Adipocyte (in vitro differentiated cells): ENCODE data around the gene CCL4.
"Not testable (repeated sequence)": the region's sequence is repeated elsewhere in the genome, so short reads cannot be mapped to it uniquely, and the experiment has no call there.

Experiments used
- DNase-seq: peaks from one replicate; pipeline ENCODE4 v3.0.0-alpha.2; 2015; ENCODE audit warnings: low read depth
- H3K27me3 ChIP-seq: replicated peaks from 2 replicates; pipeline ENCODE4 v1.7.0; 2013; ENCODE audit warnings: mild to moderate bottlenecking, low read length, moderate library complexity; ENCODE audit not compliant: control insufficient read depth, insufficient read depth
- H3K36me3 ChIP-seq: 2 replicates; pipeline ENCODE4 v1.7.0; 2013; ENCODE audit warnings: low read length, mild to moderate bottlenecking, moderate library complexity; ENCODE audit not compliant: control insufficient read depth, insufficient read depth, severe bottlenecking
- H3K4me1 ChIP-seq: 2 replicates; pipeline ENCODE4 v1.7.0; 2013; ENCODE audit warnings: mild to moderate bottlenecking, low read length, moderate library complexity; ENCODE audit not compliant: control insufficient read depth, insufficient read depth
- H3K4me3 ChIP-seq: 2 replicates; pipeline ENCODE4 v1.7.0; 2013; ENCODE audit warnings: mild to moderate bottlenecking, low read length, moderate library complexity
- H3K9ac ChIP-seq: 2 replicates; pipeline ENCODE4 v1.7.0; 2013; ENCODE audit warnings: mild to moderate bottlenecking, low read length, moderate library complexity
- H3K9me3 ChIP-seq: 2 replicates; pipeline ENCODE4 v1.7.0; 2013; ENCODE audit warnings: mild to moderate bottlenecking, low read length, moderate library complexity; ENCODE audit not compliant: control insufficient read depth

The CCL4 gene

GRCh38 chr17:36105781-36106492 is 2.3 kb downstream of the CCL4 start:
- H3K9me3 ChIP-seq: no peaks in the 10 kb centered on the region
- H3K4me3 ChIP-seq: no peak overlapping the region
- H3K9ac ChIP-seq: no peak overlapping the region
- no peaks in the 10 kb centered on the region for H3K4me1 ChIP-seq
- no peak for DNase-seq
- peaks cover 25% of the 10 kb centered on the region for H3K27me3 ChIP-seq
- no peaks in the 10 kb centered on the region for H3K36me3 ChIP-seq

DNA sequence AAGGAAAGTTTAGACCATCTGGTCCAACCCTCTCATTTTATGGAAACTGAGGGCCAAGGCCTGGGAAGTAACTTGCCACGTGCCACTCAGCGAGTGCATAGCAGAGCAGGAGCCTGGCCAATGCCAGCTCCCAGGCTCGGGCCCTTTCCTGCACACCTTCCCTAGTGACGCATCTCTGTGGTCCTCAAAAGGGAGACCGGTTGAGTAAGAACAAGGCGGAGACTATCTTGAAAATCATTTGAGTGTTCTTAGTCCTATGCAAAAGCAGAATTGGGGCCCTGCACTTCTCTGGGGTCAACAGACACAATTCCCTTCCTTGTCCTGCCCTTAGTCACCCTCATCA is 2.8 kb downstream of the CCL4 start:
- H3K9me3 ChIP-seq: no peaks in the 10 kb centered on the region
- no peak for DNase-seq
- peaks cover 25% of the 10 kb centered on the region for H3K27me3 ChIP-seq
- no peak overlapping the region for H3K9ac ChIP-seq
- no peak overlapping the region for H3K4me3 ChIP-seq
- no peaks in the 10 kb centered on the region for H3K36me3 ChIP-seq
- no peaks in the 10 kb centered on the region for H3K4me1 ChIP-seq

DNA sequence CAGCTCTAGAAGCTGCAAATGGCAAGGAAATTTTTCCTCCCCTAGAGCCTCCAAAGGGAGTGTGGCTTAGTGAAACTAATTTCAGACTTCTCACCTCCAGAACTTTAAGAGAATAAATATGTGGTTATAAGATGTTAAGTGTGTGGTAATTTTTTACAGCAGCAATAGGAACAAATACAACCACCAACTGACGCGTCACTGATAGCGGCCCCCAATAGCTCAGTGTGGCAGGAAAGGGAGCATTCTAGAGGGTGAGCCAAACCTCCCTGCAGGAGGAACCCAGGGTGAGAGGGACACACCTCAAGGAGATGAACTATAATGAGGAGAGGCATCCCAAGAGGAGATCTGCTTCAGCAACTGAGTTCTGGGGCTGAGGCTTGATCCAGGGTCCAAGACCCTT is 4.0 kb downstream of the CCL4 start:
- Histone ChIP-seq H3K9me3 (peaks cover 7% of the 10 kb centered on the region), H3K27me3 (peaks cover 25% of the 10 kb centered on the region), H3K36me3 (no peaks in the 10 kb centered on the region), H3K4me3 (no peak overlapping the region), H3K4me1 (no peaks in the 10 kb centered on the region), H3K9ac (no peak overlapping the region)
- DNase-seq: no peak

DNA sequence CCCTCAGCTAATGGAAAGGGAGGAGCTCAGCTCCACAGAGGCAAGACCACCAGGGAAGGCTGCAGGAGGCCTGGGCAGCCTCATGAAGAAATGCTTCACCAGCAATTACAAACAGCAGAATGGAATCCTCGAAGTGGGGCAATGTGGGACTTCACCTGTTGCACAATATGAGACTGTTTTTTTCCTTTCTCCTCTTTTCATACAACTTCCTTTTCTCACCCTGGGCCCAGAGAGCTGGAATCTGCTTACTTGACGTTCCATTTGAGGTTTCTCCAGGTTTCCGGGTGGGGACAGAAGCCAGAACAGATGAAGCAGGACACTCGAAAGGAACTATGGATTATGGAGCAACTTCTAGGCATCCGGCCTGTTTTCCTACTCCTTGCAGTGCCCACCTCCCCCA is 4.6 kb downstream of the CCL4 start:
- Histone ChIP-seq H3K27me3 (peaks cover 25% of the 10 kb centered on the region), H3K9me3 (peaks cover 10% of the 10 kb centered on the region)
- H3K4me3 ChIP-seq, DNase-seq, H3K9ac ChIP-seq, H3K36me3 ChIP-seq, H3K4me1 ChIP-seq: not testable (repeated sequence)

- peaks cover 10% of the 10 kb centered on the region for H3K9me3 ChIP-seq
- no peak for DNase-seq
These were observed 7.5 kb downstream of the CCL4 start for GRCh38 chr17:36111068-36111490.

DNA sequence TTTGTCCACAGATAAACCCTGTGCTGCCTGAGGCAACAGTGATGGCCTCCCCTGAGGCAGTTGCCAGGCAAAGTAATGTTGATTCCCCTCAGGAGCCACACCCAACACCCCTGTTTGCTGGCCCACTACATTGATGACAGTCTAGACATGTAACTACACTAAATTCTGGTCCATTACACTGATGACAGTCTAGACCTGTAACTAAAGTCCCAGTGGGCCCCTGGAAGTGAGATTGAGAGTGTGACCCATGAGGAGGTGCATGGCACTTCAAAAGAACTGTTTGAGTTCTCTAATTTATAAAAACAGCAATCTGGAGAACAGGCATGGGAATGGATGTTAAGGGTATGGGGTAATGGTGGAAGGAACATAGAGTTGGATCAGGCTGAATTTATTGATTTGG is 8.9 kb downstream of the CCL4 start:
- no peak overlapping the region for H3K4me3 ChIP-seq
- peaks cover 17% of the 10 kb centered on the region for H3K27me3 ChIP-seq
- no peak for DNase-seq
- H3K36me3 ChIP-seq: no peaks in the 10 kb centered on the region
- no peaks in the 10 kb centered on the region for H3K4me1 ChIP-seq
- H3K9ac ChIP-seq: no peak overlapping the region
- H3K9me3 ChIP-seq: peaks cover 10% of the 10 kb centered on the region

More at GRCh38 chr17:36111068-36111490, 7.5 kb downstream of the CCL4 start:
- no peaks in the 10 kb centered on the region for H3K4me1 ChIP-seq
- no peak overlapping the region for H3K4me3 ChIP-seq
- H3K36me3 ChIP-seq: no peaks in the 10 kb centered on the region
- H3K27me3 ChIP-seq: peaks cover 12% of the 10 kb centered on the region
- H3K9ac ChIP-seq: no peak overlapping the region

DNA sequence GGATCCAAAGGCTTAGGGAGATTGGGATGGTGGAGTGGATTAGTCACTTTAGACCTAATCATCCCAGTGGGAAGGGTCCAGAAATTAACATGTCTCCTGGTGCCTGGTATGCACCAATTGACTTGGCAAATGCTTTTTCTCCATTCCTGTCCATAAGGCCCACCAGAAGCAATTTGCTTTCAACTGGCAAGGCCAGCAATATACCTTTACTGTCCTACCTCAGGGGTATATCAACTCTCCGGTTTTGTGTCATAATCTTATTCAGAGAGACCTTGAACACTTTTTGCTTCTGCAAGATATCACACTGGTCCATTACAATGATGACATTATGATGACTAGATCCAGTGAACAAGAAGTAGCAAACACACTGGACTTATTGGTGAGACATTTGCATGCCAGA is 9.5 kb downstream of the CCL4 start:
- not testable (repeated sequence) for H3K4me1 ChIP-seq, H3K36me3 ChIP-seq, H3K9ac ChIP-seq, DNase-seq, H3K4me3 ChIP-seq
- Histone ChIP-seq H3K9me3 (peaks cover 10% of the 10 kb centered on the region), H3K27me3 (peaks cover 19% of the 10 kb centered on the region)

GRCh38 chr17:36114971-36115648 is 11.5 kb downstream of the CCL4 start:
- not testable (repeated sequence) for H3K4me3 ChIP-seq, H3K4me1 ChIP-seq, H3K36me3 ChIP-seq, H3K9ac ChIP-seq, DNase-seq
- Histone ChIP-seq H3K9me3 (peaks cover 10% of the 10 kb centered on the region), H3K27me3 (peaks cover 16% of the 10 kb centered on the region)

DNA sequence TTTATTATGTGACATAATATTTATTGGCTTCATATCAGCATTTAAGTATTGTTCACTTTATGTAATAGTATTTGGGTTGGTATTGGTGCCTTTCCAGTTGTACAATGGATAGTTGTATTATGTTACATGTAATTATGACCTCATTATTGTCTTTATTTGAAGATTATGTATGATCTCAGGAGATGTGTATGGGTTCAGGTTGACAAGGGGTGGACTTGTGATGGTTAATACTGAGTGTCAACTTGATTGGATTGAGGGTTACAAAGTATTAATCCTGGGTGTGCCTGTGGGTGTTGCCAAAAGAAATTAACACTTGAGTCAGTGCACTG is 12.0 kb downstream of the CCL4 start:
- Histone ChIP-seq H3K27me3 (peaks cover 13% of the 10 kb centered on the region), H3K9me3 (peaks cover 10% of the 10 kb centered on the region)
- H3K4me1 ChIP-seq, DNase-seq, H3K9ac ChIP-seq, H3K36me3 ChIP-seq, H3K4me3 ChIP-seq: not testable (repeated sequence)

DNA sequence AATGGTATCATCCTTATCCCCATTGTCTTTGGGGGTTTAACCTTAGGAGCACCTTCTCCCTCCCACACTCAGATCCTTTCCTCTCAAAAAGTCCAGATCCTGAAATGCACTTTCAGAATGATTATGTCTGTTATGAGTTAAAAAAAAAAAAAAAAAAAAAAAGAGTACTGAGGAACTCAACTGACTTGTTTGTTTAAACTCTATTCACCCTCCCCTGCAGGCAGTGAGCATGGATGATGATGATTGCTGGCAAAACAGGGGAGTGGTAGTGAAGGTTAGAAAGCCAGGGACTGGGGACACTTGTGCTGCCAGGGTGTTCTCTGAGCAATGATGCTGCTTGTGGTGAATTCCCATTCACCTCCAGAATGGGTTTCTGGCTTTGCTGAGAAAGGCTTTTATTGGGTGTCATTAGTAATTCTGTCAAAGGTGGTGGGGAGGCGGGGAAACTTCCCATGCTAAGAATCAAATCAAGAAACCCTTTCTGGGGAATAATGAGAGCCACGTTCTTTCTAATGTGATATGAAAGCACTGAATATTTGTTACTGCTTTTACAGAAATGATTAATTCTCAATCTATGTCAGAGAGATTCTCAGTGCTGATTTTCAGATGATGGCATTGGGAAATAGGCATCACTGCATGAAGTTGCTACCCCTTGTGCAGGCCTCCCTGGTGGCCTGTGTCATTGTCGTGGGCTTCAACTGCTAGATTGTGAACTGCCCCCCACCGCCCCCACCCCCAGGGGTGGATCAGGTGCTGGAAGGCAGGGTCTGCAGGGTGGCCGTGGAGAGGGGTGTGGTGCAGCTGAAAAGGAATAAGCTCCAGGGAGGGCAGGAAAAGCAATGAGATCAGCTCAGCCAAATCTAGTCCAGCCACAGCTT is 14.1 kb downstream of the CCL4 start:
- Histone ChIP-seq H3K4me1 (no peaks in the 10 kb centered on the region), H3K27me3 (peaks cover 13% of the 10 kb centered on the region), H3K36me3 (no peaks in the 10 kb centered on the region), H3K9me3 (peaks cover 5% of the 10 kb centered on the region), H3K4me3 (no peak overlapping the region), H3K9ac (no peak overlapping the region)
- no peak for DNase-seq
